A549 (cell line): ENCODE data around the gene CPT1A. TPM values are rescaled to one million over a fixed set of nuclear protein-coding genes. Genes with fewer than 3 reads are reported as not detected.
A peak's percentile ranks its signal among the peaks of the same experiment; 100 is the strongest.

Experiments
- ATAC-seq, 2 experiments: fragments of 200-7000 bp in 1 of 2; fragments of >200 bp in 1 of 2; cut with Nextera tagmentation in 1 of 2; cut with Tn5 transposase in 1 of 2; 3 replicates each; pipeline versions ENCODE4 v1.8.0 to v1.9.1; 2018 to 2020; ENCODE audit warnings: mild to moderate bottlenecking in 1 of 2, moderate library complexity in 1 of 2
- CTCF ChIA-PET: fragments of 300-600 bp; sonication (Branson Sonifier 250); formaldehyde crosslinking; extraction: SDS; loops from one replicate; lab custom pipeline; 2021; ENCODE audit warnings: antibody characterized with exemption, inconsistent platforms; lab: Yijun Ruan, JAX
- POLR2A ChIA-PET: fragments of 350-600 bp; formaldehyde crosslinking; extraction: SDS; loops from one replicate; lab custom pipeline; 2021; ENCODE audit warnings: antibody characterized with exemption, inconsistent platforms; lab: Yijun Ruan, JAX
- DNase-seq, 2 experiments: peaks; one replicate each; pipeline versions ENCODE4 v3.0.0 to v3.0.0-alpha.2; 2011 to 2016; ENCODE audit warnings: low read depth in 1 of 2, low spot score in 1 of 2
- FAIRE-seq: peaks from 2 replicates; lab custom pipeline; 2011; peaks lifted over from hg19 to GRCh38; lab: Jason Lieb, UNC
- H3K27ac ChIP-seq, 2 experiments: fragments of >200 bp; sonication (Bioruptor Twin); formaldehyde crosslinking; 3 replicates each; pipeline ENCODE4 v1.5.1; 2016 to 2017
- H3K4me1 ChIP-seq: fragments of >200 bp; sonication (Bioruptor Twin); formaldehyde crosslinking; 3 replicates; pipeline ENCODE4 v1.6.1; 2016
- H3K4me2 ChIP-seq: fragments of >200 bp; sonication (Bioruptor Twin); formaldehyde crosslinking; 3 replicates; pipeline ENCODE4 v1.6.1; 2016
- H3K4me3 ChIP-seq: fragments of >200 bp; sonication (Bioruptor Twin); formaldehyde crosslinking; 3 replicates; pipeline ENCODE4 v1.5.1; 2016
- H3K9me3 ChIP-seq: fragments of >200 bp; sonication (Bioruptor Twin); formaldehyde crosslinking; 3 replicates; pipeline ENCODE4 v1.6.1; 2016
- BHLHE40 ChIP-seq: IDR thresholded peaks from 2 replicates; pipeline ENCODE4 v1.6.1; 2012; ENCODE audit warnings: low read depth, low read length, inconsistent platforms
- CHD4 ChIP-seq: fragments of 200-600 bp; sonication (generic); IDR thresholded peaks from 2 replicates; pipeline ENCODE4 v1.6.1; 2016; ENCODE audit warnings: antibody characterized with exemption, mild to moderate bottlenecking, borderline replicate concordance
- EHMT2 ChIP-seq: fragments of 200-600 bp; sonication (generic); IDR thresholded peaks from 2 replicates; pipeline ENCODE4 v1.6.1; 2016; ENCODE audit warnings: antibody characterized with exemption, low read depth, mild to moderate bottlenecking, moderate library complexity
- FOSL2 ChIP-seq, 2 experiments: fragments of 450-650 bp in 1 of 2; fragments of >200 bp in 1 of 2; sonication (Bioruptor Twin) in 1 of 2; formaldehyde crosslinking; IDR thresholded peaks; 2 replicates each; pipeline versions ENCODE4 v1.5.0 to v1.6.1; 2016 to 2020; ENCODE audit warnings: mild to moderate bottlenecking in 1 of 2, moderate library complexity in 1 of 2
- FOXS1 ChIP-seq: fragments of 250-450 bp; sonication (Bioruptor Pico); IDR thresholded peaks from 2 replicates; pipeline ENCODE4 v1.5.0; 2020; ENCODE audit warnings: mild to moderate bottlenecking, moderate library complexity
- HEYL ChIP-seq: fragments of 250-450 bp; sonication (Bioruptor Pico); IDR thresholded peaks from 2 replicates; pipeline ENCODE4 v1.8.0; 2021; ENCODE audit warnings: mild to moderate bottlenecking, moderate library complexity
- HOXB5 ChIP-seq: fragments of 250-450 bp; sonication (Bioruptor Pico); IDR thresholded peaks from 2 replicates; pipeline ENCODE4 v1.5.0; 2020; ENCODE audit warnings: mild to moderate bottlenecking, moderate library complexity
- JUN ChIP-seq, 2 experiments: fragments of >200 bp; sonication (Bioruptor Twin); formaldehyde crosslinking; IDR thresholded peaks; 2 replicates in 1 of 2; 3 replicates in 1 of 2; pipeline ENCODE4 v1.6.1; 2016 to 2017
- KDM1A ChIP-seq: fragments of 200-600 bp; sonication (generic); IDR thresholded peaks from 2 replicates; pipeline ENCODE4 v1.6.1; 2016; ENCODE audit warnings: low read depth, mild to moderate bottlenecking
- MAFK ChIP-seq: fragments of 450-650 bp; IDR thresholded peaks from 2 replicates; pipeline ENCODE4 v1.6.1; 2014; ENCODE audit not compliant: partially characterized antibody
- MYC ChIP-seq: IDR thresholded peaks from 2 replicates; pipeline ENCODE4 v1.6.1; 2012; ENCODE audit warnings: mild to moderate bottlenecking, inconsistent platforms, low read length, improper control_type of control experiment, borderline replicate concordance
- PHF8 ChIP-seq: fragments of 200-600 bp; sonication (generic); IDR thresholded peaks from 2 replicates; pipeline ENCODE4 v1.6.1; 2016; ENCODE audit warnings: low read depth, mild to moderate bottlenecking, antibody characterized with exemption, moderate library complexity, borderline replicate concordance
- POLR2A ChIP-seq: IDR thresholded peaks from 2 replicates; pipeline ENCODE4 v1.6.1; 2012; ENCODE audit warnings: mild to moderate bottlenecking, low read length
- RAD21 ChIP-seq, 2 experiments: fragments of >200 bp in 1 of 2; sonication (Bioruptor Twin) in 1 of 2; formaldehyde crosslinking in 1 of 2; IDR thresholded peaks in 1 of 2; conservative IDR thresholded peaks in 1 of 2; 2 replicates in 1 of 2; 3 replicates in 1 of 2; pipeline ENCODE4 v1.6.1; 2012 to 2018; ENCODE audit warnings: inconsistent platforms in 1 of 2
- RFX5 ChIP-seq: fragments of 450-650 bp; IDR thresholded peaks from 2 replicates; pipeline ENCODE4 v1.7.1; 2014; ENCODE audit warnings: antibody characterized with exemption, mild to moderate bottlenecking, moderate library complexity
- SMC3 ChIP-seq: fragments of >200 bp; sonication (Bioruptor Twin); formaldehyde crosslinking; IDR thresholded peaks from 3 replicates; pipeline ENCODE4 v1.6.1; 2018; ENCODE audit warnings: inconsistent platforms
- TFCP2L1 ChIP-seq: fragments of 250-450 bp; sonication (Bioruptor Pico); IDR thresholded peaks from 2 replicates; pipeline ENCODE4 v1.5.0; 2021; ENCODE audit warnings: mild to moderate bottlenecking
- ZFP36 ChIP-seq: fragments of 450-650 bp; IDR thresholded peaks from 2 replicates; pipeline ENCODE4 v1.6.1; 2014; ENCODE audit warnings: borderline replicate concordance; ENCODE audit not compliant: partially characterized antibody
- WGBS: methylation state at CpG from one replicate; pipeline ENCODE4 v1.1.6; 2017; ENCODE audit errors: missing lambda C conversion rate; 5-methylcytosine and 5-hydroxymethylcytosine counted together
- polyA plus RNA-seq, 4 experiments: library from polyadenylated mRNA; depleted of rRNA in 3 of 4; stranded (reverse); fragments of >200 nt; fragmentation: RNase III in 1 of 4; extraction: RNeasy Plus Mini Kit Qiagen cat#74134 plus additional on column Dnase treatment in 1 of 4; gene quantifications; 2 replicates in 3 of 4; 3 replicates in 1 of 4; pipeline ENCODE4 v1.2.3, GENCODE V29; 2011 to 2017
- TF ChIP-seq, protein P1 (sequence below): fragments of 450-650 bp; IDR thresholded peaks from 2 replicates; pipeline ENCODE4 v1.6.1; 2014; ENCODE audit warnings: antibody characterized with exemption
- TF ChIP-seq, protein P2 (sequence below): IDR thresholded peaks from 2 replicates; pipeline ENCODE4 v1.6.1; 2012
- TF ChIP-seq, protein P3 (sequence below): fragments of >200 bp; sonication (Bioruptor Twin); formaldehyde crosslinking; IDR thresholded peaks from 3 replicates; pipeline ENCODE4 v1.5.1; 2016
- TF ChIP-seq, protein P4 (sequence below): IDR thresholded peaks from 2 replicates; pipeline ENCODE4 v1.6.1; 2012

The CPT1A gene
- polyA plus RNA-seq, 2 of the 4 experiments (the other 2 are of a cell fraction): 15.0 to 21.4 TPM

DNA sequence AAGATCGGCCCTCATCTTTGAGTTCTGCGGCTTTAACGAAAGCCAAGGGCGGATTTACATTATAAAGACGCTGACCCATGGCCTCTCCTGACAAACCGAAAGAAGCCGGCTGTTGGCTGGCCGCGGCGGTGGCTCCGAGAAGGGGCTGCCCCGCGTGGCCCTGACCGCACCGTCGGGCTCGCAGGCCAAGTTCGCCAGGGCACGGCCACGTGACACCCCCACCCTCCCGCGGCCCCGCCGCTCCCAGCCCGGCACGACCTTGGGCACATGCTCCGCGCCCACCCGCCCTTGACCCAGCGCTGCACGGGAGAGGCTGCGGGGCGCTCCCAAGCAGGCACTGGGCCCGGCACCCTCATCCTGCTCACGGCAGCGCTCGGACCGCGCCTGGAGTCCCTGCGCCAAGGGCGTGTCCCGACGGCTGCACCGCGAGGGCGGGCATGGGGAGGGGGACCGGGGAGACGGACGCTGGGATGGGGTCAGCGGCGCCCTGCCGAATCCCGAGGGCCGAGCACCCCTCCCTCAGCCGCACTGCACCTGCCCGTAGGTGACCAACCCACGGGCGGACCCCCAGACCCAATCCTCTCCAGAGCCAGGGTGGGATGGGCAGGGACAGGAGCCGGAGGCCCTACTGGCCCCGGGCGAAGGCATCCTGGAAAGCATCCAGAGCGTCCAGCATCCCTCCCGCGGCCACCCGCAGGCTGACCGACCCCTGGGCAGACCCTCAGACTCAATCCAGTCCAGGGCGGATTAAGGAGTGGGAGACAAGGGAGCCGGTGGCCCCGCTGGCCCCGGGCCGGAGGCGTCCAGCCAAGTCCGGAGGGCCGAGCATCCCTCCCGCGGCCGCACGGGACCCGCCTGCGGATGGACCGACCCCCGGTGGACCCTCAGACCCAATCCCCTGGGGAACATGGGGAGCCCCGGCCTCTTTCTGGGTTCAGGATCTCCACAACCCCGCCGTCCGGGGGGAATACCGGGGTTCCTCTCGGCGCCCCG, 759 bp downstream of the CPT1A start:
- Histone ChIP-seq H3K4me2 (peak overlapping the region; percentile 84), H3K27ac (peak overlapping the region; percentile 79 to 93), H3K9me3 (no peaks in the 10 kb centered on the region), H3K4me1 (peaks cover 28% of the 10 kb centered on the region), H3K4me3 (peak overlapping the region; percentile 86)
- ChIA-PET POLR2A (no interaction called here), CTCF (no interaction called here)
- ATAC-seq (peak; percentile 69 to 71), FAIRE-seq (no peak), DNase-seq (peak in 1 of 2 experiments; percentile 42)
- TF ChIP-seq KDM1A: no peak
- TF ChIP-seq HEYL (CRISPR knock-in tag): no peak
- TF ChIP-seq, protein P1, sequence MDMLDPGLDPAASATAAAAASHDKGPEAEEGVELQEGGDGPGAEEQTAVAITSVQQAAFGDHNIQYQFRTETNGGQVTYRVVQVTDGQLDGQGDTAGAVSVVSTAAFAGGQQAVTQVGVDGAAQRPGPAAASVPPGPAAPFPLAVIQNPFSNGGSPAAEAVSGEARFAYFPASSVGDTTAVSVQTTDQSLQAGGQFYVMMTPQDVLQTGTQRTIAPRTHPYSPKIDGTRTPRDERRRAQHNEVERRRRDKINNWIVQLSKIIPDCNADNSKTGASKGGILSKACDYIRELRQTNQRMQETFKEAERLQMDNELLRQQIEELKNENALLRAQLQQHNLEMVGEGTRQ: peak; percentile 50; the same call in 1 of the 2 replicates
- 0 out of 5 replicates have a peak, but pooled peaks of 1 of the 2 experiments have one; percentile 21 for TF ChIP-seq JUN (IDR thresholded peaks at IDR 0.05)
- no peak for TF ChIP-seq FOSL2 (IDR thresholded peaks at IDR 0.05)
- TF ChIP-seq FOSL2 (CRISPR knock-in tag; IDR thresholded peaks at IDR 0.05): no peak
- peak; percentile 32; the same call in 1 of the 2 replicates for TF ChIP-seq MYC
- TF ChIP-seq, protein P2, sequence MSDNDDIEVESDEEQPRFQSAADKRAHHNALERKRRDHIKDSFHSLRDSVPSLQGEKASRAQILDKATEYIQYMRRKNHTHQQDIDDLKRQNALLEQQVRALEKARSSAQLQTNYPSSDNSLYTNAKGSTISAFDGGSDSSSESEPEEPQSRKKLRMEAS: peak; percentile 68
- no peak for TF ChIP-seq TFCP2L1 (CRISPR knock-in tag)
- TF ChIP-seq, protein P3, sequence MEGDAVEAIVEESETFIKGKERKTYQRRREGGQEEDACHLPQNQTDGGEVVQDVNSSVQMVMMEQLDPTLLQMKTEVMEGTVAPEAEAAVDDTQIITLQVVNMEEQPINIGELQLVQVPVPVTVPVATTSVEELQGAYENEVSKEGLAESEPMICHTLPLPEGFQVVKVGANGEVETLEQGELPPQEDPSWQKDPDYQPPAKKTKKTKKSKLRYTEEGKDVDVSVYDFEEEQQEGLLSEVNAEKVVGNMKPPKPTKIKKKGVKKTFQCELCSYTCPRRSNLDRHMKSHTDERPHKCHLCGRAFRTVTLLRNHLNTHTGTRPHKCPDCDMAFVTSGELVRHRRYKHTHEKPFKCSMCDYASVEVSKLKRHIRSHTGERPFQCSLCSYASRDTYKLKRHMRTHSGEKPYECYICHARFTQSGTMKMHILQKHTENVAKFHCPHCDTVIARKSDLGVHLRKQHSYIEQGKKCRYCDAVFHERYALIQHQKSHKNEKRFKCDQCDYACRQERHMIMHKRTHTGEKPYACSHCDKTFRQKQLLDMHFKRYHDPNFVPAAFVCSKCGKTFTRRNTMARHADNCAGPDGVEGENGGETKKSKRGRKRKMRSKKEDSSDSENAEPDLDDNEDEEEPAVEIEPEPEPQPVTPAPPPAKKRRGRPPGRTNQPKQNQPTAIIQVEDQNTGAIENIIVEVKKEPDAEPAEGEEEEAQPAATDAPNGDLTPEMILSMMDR: no peak
- no peak for TF ChIP-seq POLR2A
- TF ChIP-seq PHF8: peak; percentile 26; the same call in 1 of the 2 replicates
- WGBS: 17% methylated on average over 13 of the region's 90 CpGs

DNA sequence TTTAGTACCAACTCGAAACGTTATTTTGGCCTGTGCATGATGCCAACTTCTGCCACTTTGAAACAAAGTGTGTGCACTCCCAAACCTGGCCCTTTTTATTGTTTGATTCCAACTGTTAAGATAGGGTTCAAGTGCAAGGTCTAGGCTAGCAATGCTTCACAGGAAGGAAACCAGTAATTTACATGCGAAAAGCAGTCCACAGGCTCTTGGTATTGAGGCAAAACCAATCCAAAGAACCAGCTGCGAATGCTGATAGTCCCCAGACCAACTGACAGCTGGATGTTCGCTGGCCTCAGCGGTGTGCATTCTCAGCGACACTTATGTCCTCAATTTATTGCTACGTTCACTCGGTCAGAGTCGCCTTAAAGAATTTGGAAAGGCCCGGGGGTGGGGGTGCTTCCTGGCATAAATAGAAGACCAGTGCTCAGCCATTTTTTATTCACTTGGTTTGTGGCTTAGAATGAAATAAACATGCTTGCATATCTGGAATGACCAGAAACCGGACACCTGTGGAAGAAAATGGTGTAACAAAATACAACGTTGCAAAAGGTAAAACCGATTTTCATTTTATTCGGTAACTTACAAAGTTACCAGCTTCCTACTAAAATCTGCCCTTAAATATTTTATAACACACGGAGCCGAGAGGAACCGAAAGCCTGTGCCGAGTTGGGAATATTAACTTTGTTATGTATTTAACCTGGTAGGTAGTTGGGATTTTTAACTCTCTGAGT, 1.6 kb downstream of the CPT1A start:
- peak overlapping the region; percentile 84 for H3K4me2 ChIP-seq
- no peaks in the 10 kb centered on the region for H3K9me3 ChIP-seq
- CTCF ChIA-PET: no interaction called here
- POLR2A ChIA-PET: no interaction called here
- H3K4me1 ChIP-seq: peaks cover 34% of the 10 kb centered on the region
- WGBS: 77% methylated on average over 19 of the region's 19 CpGs
- H3K4me3 ChIP-seq: peak overlapping the region; percentile 86
- ATAC-seq: no peak; a peak in 1 of 6 replicates
- FAIRE-seq: no peak
- H3K27ac ChIP-seq: peak overlapping the region; percentile 80 to 93
- DNase-seq: no peak
- no peak for TF ChIP-seq FOXS1 (CRISPR knock-in tag)
- no peak for TF ChIP-seq ZFP36

GRCh38 chr11:68839054-68839865, 2.5 kb downstream of the CPT1A start:
- peak overlapping the region; percentile 80 to 93 for H3K27ac ChIP-seq
- no peak for TF ChIP-seq EHMT2
- TF ChIP-seq RAD21 (conservative IDR thresholded peaks at IDR 0.05 in 1 of 2, IDR thresholded peaks at IDR 0.05 in 1 of 2): 0 out of 5 replicates have a peak, but pooled peaks of 1 of the 2 experiments have one; percentile 8
- TF ChIP-seq, protein P2: peak; percentile 74; the same call in 1 of the 2 replicates
- TF ChIP-seq MAFK: peak; percentile 48
- TF ChIP-seq, protein P4, sequence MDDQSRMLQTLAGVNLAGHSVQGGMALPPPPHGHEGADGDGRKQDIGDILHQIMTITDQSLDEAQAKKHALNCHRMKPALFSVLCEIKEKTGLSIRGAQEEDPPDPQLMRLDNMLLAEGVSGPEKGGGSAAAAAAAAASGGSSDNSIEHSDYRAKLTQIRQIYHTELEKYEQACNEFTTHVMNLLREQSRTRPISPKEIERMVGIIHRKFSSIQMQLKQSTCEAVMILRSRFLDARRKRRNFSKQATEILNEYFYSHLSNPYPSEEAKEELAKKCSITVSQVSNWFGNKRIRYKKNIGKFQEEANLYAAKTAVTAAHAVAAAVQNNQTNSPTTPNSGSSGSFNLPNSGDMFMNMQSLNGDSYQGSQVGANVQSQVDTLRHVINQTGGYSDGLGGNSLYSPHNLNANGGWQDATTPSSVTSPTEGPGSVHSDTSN: 0 out of 2 replicates have a peak, but pooled peaks have one; percentile 34
- TF ChIP-seq, protein P1: peak; percentile 95
- TF ChIP-seq SMC3: 0 out of 3 replicates have a peak, but pooled peaks have one; percentile 12
- no peak for TF ChIP-seq CHD4
- TF ChIP-seq RFX5: no peak
- TF ChIP-seq BHLHE40: peak; percentile 66; the same call in 1 of the 2 replicates
- no peak for TF ChIP-seq HOXB5
- TF ChIP-seq JUN (IDR thresholded peaks at IDR 0.05): peak in 1 of 2 experiments; percentile 40; a peak in 1 of 5 replicates
- TF ChIP-seq, all 56 proteins: peak for 8
- ChIA-PET POLR2A (interaction anchor here (0.7 kb wide), 1 partner anchor 162 kb away, joined by 3 read pairs; no protein-coding TSS in a partner anchor), CTCF (interaction anchor here (1.2 to 1.6 kb wide), 2 partner anchors 19 to 41 kb away, joined by 4 to 5 read pairs; no protein-coding TSS in a partner anchor)
- Histone ChIP-seq H3K9me3 (no peaks in the 10 kb centered on the region), H3K4me2 (peak overlapping the region; percentile 84), H3K4me3 (peak overlapping the region; percentile 46), H3K4me1 (peaks cover 34% of the 10 kb centered on the region)
- 16% methylated on average over 49 of the region's 61 CpGs for whole genome bisulfite sequencing
- no peak for FAIRE-seq
- peak; percentile 91 to 94 for DNase-seq
- ATAC-seq: peak; percentile 44 to 72
